SK-N-MC (cell line): ENCODE results near the gene TPPP3.

Source experiments
- EZH2 ChIP-seq: fragments of 200-600 bp; sonication (generic); IDR thresholded peaks from one replicate; pipeline ENCODE4 v1.6.1; 2017; ENCODE audit warnings: antibody characterized with exemption
- FOXP2 ChIP-seq: optimal IDR thresholded peaks from 2 replicates; pipeline ENCODE3; 2011; ENCODE audit warnings: mild to moderate bottlenecking, moderate library complexity; ENCODE audit not compliant: insufficient read depth; ENCODE audit errors: extremely low read length, control extremely low read depth
- POLR2AphosphoS5 ChIP-seq: IDR thresholded peaks from 2 replicates; pipeline ENCODE4 v1.6.1; 2012; ENCODE audit warnings: mild to moderate bottlenecking, low read depth, low read length, borderline replicate concordance

DNA sequence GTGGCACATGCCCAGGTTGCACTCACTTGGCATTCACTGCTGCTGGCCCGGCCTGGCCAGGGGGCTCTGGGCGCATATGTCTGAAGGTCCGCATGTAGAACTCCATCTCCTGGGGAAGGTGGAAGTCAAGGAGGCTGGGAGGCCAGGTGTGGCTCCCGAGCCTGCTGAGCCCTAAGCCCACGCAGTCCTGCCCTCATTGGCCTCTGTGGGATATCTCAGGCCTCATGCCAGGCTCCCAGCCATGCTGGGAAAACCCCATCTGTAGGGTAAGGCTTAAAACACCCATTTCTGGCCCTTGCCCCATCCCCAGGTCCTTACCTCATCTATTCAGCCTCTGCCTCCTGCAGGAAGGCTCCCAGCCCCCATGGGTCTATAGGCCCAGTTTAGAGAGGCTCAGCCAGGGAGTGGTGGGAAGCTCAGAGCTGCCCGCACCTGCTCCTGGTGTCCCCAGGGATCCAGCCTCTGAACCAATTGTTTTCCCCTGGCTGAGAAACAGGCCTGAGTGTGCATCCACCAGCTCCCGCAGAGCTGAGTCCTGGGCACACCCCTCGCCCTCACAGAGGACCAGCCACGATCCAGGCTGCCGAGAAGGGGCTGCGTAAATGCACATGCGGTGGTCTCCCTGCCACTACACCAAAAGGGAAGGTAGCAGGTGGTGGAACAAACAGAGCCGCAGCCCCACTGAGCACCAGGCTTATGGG, 2.3 kb upstream of the TPPP3 start:
- TF ChIP-seq EZH2 = no peak
- TF ChIP-seq POLR2AphosphoS5 = no peak
- no peak for TF ChIP-seq FOXP2
